GM21737 (cell line): Measurements from ENCODE around the gene HFE.
"Not testable (repeated sequence)": the region's sequence is repeated elsewhere in the genome, so short reads cannot be mapped to it uniquely, and the experiment has no call there.

Experiments used
- ATAC-seq: cut with Tn5 transposase; IDR thresholded peaks from one replicate; pipeline ENCODE4 v1.9.1; 2021; ENCODE audit warnings: mild to moderate bottlenecking, moderate library complexity; ENCODE audit not compliant: unreplicated experiment

The HFE gene

GRCh38 chr6:26058477-26059033 is 28.7 kb upstream of the HFE start:
- not testable (repeated sequence) for ATAC-seq

- ATAC-seq: no peak
These were observed 27.3 kb upstream of the HFE start for GRCh38 chr6:26059941-26060340.

- ATAC-seq: no peak
These were observed 22.5 kb upstream of the HFE start for GRCh38 chr6:26064619-26065257.

GRCh38 chr6:26065952-26066380 is 21.3 kb upstream of the HFE start:
- peak; percentile 75 for ATAC-seq

- no peak for ATAC-seq
These were observed 19.9 kb upstream of the HFE start for GRCh38 chr6:26067367-26067766.

- no peak for ATAC-seq
These were observed 19.2 kb upstream of the HFE start for GRCh38 chr6:26068036-26068435.

- no peak for ATAC-seq
These were observed 16.1 kb upstream of the HFE start for GRCh38 chr6:26071135-26071534.

- ATAC-seq: no peak
These were observed 12.0 kb upstream of the HFE start for GRCh38 chr6:26075063-26075717.

- not testable (repeated sequence) for ATAC-seq
These were observed 9.2 kb upstream of the HFE start for GRCh38 chr6:26078066-26078465.

GRCh38 chr6:26081096-26081495 is 6.1 kb upstream of the HFE start:
- ATAC-seq: not testable (repeated sequence)

- no peak for ATAC-seq
These were observed 1.0 kb upstream of the HFE start for GRCh38 chr6:26086211-26086610.

GRCh38 chr6:26088344-26088743 is 1.1 kb downstream of the HFE start:
- no peak for ATAC-seq

- ATAC-seq: no peak
These were observed 2.0 kb downstream of the HFE start for GRCh38 chr6:26089272-26089671.

- no peak for ATAC-seq
These were observed 5.2 kb downstream of the HFE start for GRCh38 chr6:26092443-26092842.

GRCh38 chr6:26094036-26094435 is 6.8 kb downstream of the HFE start:
- ATAC-seq: no peak

- ATAC-seq: no peak
These were observed 10.1 kb downstream of the HFE start for GRCh38 chr6:26097268-26097875.

GRCh38 chr6:26103141-26103769 is 16.0 kb downstream of the HFE start:
- peak; percentile 63 for ATAC-seq

GRCh38 chr6:26103770-26104456 is 16.7 kb downstream of the HFE start:
- ATAC-seq: peak; percentile 77

GRCh38 chr6:26104457-26105108 is 17.4 kb downstream of the HFE start:
- peak; percentile 18 for ATAC-seq

- no peak for ATAC-seq
These were observed 18.0 kb downstream of the HFE start for GRCh38 chr6:26105109-26105730.
